ENCODE measurements around the gene NCOA7.
A peak's percentile ranks its signal among the peaks of the same experiment; 100 is the strongest.
"Not testable (repeated sequence)": the region's sequence is repeated elsewhere in the genome, so short reads cannot be mapped to it uniquely, and the experiment has no call there.

Gene NCOA7

GRCh38 chr6:125952764-125953501 is 162.2 kb downstream of the NCOA7 start:
- DNase-seq = peak; percentile 42

GRCh38 chr6:125953502-125953875 is 162.7 kb downstream of the NCOA7 start:
- DNase-seq = peak; percentile 49

- peak; percentile 73 for DNase-seq
Observed at GRCh38 chr6:125954735-125955339, 164.1 kb downstream of the NCOA7 start.

- DNase-seq = no peak
Observed at GRCh38 chr6:125955973-125956372, 165.2 kb downstream of the NCOA7 start.

- peak; percentile 99 for DNase-seq
Observed at GRCh38 chr6:125956506-125957390, 166.0 kb downstream of the NCOA7 start, which contains the start of gene HINT3. Gene HINT3 (plus strand): TSS chr6:125956770. CDS start chr6:125956978, 208 bp downstream.

- no peak for DNase-seq
Observed at GRCh38 chr6:125957391-125957693, 166.6 kb downstream of the NCOA7 start.

GRCh38 chr6:125957845-125958244 is 167.1 kb downstream of the NCOA7 start:
- peak; percentile 52 for DNase-seq

GRCh38 chr6:125959041-125959440 is 168.3 kb downstream of the NCOA7 start:
- DNase-seq = no peak

GRCh38 chr6:125961117-125961516 is 170.4 kb downstream of the NCOA7 start:
- no peak for DNase-seq

- no peak for DNase-seq
Observed at GRCh38 chr6:125962900-125963497, 172.2 kb downstream of the NCOA7 start.

GRCh38 chr6:125963817-125964216 is 173.1 kb downstream of the NCOA7 start:
- DNase-seq = no peak

- no peak for DNase-seq
Observed at GRCh38 chr6:125966569-125966968, 175.8 kb downstream of the NCOA7 start.

- DNase-seq = no peak
Observed at GRCh38 chr6:125968493-125968892, 177.7 kb downstream of the NCOA7 start.

GRCh38 chr6:125970760-125971159 is 180.0 kb downstream of the NCOA7 start:
- no peak for DNase-seq

GRCh38 chr6:125972478-125972877 is 181.7 kb downstream of the NCOA7 start:
- DNase-seq = not testable (repeated sequence)

GRCh38 chr6:125974214-125974866 is 183.6 kb downstream of the NCOA7 start:
- peak; percentile 82 for DNase-seq

- no peak for DNase-seq
Observed at GRCh38 chr6:125979101-125979500, 188.3 kb downstream of the NCOA7 start.
